NCI-H2196 (cell line): ENCODE data around the gene BSPRY.
"Not testable (repeated sequence)": the region's sequence is repeated elsewhere in the genome, so short reads cannot be mapped to it uniquely, and the experiment has no call there.

ENCODE experiments used
- DNase-seq: peaks from one replicate; lab custom pipeline; 2025; ENCODE audit not compliant: unreplicated experiment; lab: John Stamatoyannopoulos, UW

BSPRY gene

DNA sequence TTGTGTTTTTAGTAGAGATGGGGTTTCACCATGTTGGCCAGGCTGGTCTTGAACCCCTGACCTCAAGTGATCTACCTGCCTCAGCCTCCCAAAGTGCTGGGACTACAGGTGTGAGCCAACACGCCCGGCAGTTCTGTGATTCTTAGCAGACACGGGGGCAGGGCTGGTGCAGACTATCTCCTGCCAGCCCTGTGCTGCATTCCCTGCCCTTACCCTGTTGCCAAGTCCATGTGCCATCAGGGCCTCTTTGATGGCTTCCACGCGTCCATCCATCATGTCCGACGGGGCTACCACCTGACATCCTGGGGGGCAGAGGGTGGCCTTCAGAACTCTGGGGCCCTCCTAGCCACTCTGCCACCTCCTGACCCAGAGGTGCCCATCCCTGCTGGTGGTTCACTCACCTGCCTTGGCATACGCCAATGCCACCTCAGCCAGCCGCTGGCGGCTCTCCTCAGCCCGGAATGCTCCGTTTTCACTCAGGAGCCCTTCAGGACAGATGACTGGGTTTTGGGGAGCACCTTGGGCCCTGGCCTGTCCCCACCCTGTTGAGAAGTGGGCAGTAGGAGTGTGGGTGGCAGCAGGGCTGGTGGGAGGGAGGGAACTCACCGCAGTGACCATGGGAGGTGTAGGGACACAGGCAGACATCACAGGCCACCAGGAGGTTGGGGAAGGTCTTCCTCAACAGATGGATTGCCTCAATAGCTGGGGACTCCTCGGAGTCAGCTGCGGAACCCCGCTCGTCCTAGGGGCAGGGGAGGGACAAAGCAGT lies 41.0 kb downstream of the BSPRY start:
- DNase-seq: no peak

DNA sequence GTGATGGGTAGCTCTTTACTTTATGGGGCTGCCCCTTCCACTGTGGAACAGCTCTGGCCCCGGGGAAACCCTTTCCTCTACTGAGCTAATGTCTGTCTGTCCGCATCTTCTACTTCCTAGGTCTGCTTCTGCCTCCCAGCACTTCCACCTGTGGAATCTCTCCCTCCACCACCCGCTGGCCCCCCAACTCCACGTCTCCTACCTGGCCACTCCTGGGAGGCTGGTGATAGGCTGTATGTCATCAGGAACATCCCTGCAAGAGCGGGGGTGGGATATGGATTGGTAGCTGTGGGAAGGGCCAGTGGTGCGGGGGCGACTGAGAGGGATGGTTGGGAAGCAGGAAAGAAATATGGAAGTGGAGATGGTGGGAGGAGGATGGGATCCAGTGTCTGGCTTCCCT lies 42.6 kb downstream of the BSPRY start:
- no peak for DNase-seq

DNA sequence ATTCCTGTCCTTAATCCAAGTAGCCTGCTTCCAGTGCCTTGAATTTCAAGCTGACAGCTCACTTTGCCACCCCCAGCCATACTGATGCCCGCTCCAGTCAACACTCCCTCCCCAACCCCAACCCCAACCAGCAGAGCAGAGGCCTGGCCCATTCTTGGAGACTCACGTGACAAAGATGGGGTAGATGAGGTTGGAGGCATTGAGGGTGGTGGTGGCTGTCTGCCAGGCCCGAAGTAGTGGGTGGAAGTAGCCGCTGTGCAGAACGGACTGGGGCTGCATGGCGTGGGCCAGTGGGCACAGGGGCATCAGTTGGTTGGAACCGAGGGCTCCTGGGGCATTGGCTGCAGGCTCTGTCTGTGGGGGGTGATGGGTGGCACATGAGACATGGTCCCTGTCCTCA lies 43.9 kb downstream of the BSPRY start:
- no peak for DNase-seq

DNA sequence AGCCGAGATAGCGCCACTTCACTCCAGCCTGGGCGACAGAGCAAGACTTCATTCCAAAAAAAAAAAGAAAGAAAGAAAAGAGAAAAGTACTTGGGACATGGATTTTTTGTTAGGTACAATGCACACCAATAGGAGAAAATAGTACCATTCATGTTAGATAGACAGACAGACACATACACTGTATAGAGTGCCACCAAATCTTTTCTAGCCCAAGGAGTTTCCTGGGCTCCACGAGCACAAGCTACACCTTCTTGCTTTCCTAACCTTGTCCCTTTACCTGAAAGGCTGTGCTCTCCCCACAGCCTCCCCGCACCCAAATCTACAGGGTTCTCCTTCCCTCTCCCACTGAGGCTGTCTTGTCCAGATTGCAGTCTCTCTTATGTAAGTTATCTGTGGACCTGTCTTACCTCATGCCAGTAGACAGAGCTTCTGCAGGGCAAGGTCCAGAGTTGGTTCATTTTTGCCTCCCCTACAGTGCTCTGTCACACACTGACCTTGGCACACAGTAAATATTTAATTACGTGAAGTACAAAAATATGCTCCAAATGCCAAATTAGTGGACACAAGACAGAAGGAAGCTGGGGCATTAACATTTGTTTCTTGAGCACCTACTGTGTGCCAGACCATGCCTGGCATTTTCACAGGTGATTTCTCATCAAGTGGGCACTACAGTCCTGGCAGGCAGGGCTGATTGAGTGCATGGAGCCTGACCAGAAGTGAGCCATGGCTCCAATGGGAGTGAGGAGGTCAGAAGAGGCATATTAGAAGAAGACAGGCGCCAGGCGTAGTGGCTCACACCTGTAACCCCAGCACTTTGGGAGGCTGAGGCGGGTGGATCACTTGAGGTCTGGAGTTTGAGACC lies 45.9 kb downstream of the BSPRY start:
- DNase-seq: no peak

DNA sequence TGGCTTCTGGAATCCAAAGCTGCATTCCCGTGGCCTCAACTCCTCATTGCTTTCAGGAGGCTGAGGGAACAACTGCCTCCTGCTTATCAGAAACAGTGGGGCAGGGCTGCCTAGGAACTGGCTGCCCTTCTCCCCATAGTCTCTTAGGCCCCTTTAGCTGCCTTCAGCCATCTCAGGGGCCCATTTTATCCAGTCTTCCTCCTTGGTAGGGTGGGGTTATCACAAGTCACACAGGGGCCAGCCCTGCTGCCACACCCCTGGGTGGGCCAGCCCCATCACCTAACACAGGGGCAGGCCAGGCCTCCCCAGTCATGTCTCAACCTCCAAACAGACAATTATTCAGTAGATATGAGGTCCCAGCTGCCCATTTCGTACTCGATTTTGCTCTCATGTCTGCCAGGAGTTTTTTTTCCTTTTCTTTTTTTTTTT lies 47.9 kb downstream of the BSPRY start:
- no peak for DNase-seq

DNA sequence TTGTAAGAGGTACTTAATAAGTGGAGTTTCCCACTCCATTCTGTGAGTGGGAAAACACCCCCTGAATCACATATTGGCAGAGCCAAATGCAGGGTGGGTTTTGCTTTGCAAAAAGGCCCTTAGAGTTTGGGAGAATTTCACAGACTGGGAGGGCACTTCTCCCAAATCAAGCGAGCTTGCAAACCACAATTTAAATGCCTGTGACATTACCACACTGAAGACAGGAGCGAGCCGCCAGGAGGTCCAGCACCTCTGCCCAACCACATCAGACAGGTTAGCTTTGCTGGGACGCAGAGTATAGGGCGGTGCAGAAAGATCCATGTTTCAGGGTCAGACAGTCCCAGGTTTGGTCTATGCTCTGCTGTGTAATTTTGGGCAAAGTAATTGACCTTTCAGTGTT lies 49.5 kb downstream of the BSPRY start:
- DNase-seq: no peak

DNA sequence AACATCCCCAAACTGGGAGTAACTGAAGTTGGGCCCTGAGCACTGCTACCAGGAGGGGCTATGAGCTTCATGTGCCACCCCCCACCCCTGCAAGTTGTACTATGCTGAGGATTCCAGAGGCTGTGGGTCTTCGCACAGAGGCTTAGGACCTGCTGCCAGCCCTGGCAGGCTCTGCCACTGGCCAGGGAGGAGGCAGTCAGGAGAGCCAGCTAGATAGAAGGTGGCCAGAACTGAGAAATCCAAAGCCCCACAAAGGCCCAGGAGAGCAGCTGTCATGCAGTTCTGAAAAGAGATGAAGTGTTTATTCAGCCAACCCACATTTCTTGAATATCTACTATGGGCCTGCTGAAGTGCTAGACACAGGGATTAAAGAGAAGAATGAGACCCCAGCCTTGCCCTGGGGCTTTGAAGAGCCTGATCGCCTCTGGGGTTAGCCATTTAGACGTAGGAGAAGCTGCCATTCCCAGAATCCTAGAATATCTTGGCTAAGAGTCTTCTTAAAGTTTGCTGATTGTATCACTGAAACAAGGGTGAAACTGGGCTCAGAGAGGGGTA lies 50.4 kb downstream of the BSPRY start:
- no peak for DNase-seq

DNA sequence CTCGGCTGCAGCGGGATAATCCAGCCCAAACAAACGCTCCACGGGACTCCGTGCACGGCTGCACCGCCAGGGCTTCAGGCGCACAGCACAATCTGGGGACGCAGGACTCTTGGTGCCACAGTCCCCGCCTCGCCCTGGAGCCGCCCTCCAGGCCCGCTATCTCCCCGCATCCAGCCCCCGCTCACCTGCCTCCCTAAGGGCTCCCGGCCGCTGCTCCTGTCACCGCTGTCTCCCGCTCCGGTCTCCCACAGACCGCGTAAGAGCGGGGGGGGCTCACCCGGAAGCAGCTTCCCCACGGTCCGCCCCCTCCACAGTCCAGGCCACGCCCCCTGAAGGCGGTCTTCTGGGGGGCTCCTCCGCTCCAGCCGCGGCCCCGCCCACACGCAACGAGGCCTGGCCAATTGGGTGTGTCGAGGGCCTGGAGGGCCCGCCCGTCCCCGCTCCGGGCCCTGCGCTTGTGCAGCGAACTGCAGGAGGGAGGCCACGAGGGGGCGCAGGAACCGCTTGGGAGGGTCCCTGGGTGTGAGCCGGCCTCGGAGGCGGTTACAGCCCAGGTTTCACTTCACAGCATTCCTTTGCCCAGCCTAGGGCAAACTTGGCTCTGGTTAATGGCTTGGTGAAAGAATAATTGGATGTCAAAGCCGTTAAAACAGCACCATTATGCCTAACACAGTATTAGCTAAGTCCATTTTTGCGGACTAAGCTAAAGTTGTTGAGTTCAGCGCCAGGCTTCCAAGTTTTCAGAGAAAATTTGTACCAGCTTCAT lies 51.9 kb downstream of the BSPRY start, which contains the start of gene ALAD:
ALAD (minus strand) TSS at position 258 of the 766 bp plus-strand sequence. CDS start 7,725 bp downstream, outside the sequence.
- peak; percentile 99 for DNase-seq

DNA sequence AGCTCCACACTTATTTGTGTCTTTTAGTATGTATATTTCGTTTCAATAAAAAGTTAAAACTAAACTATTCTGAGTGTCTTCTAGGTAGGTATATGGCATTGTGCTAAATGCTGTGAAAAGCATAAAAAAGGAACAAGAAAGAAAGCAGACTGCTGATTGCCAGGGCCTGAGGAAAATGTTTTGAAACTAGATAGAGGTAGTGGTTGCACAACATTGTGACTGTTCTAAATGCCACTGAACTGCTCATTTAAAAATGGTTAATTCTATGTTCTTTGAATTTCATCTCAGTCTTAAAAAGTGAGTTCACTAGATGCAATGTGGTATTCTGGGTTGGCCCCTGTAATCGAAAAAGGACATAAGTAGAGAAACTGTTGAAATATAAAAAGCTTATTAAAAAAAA lies 54.3 kb downstream of the BSPRY start:
- no peak for DNase-seq

DNA sequence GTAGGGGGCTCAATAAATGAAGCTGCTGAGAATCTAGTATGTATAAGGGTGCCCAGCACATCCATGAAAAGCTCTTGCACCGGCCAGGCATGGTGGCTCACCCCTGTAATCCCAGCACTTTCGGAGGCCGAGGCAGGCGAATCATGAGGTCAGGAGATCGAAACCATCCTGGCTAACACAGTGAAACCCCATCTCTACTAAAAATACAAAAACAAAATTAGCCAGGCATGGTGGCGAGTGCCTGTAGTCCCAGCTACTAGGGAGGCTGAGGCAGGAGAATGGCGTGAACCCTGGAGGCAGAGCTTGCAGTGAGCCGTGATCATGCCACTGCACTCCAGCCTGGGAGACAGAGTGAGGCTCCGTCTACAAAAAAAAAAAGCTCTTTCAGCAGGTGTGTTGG lies 57.0 kb downstream of the BSPRY start:
- not testable (repeated sequence) for DNase-seq

DNA sequence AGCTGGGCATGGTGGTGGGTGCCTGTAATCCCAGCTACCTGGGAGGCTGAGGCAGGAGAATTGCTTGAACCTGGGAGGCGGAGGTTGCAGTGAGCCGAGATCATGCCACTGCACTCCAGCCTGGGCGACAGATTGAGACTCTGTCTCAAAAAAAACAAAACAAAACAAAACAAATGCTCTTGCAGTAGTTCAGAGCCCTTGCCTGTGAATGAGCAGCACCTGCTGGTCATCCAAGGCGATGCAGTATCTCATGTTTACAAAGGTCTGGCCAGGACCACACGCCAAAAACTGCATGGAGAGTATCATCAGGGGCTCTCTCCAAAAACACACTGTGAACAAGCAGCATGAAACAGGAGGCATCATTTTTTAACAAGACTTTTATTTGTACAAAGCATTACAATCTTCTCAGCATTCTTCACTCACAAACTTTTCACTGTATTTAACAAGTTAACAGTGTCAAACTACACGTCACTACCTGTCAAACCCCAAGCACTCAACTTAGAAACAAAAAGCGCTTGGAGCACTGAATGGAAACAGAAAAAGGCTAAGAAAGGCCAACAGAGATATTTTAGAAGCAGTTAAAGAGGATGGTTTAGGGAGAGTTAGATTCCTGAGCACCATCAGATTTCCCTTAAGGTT lies 57.7 kb downstream of the BSPRY start:
- peak; percentile 67 for DNase-seq

DNA sequence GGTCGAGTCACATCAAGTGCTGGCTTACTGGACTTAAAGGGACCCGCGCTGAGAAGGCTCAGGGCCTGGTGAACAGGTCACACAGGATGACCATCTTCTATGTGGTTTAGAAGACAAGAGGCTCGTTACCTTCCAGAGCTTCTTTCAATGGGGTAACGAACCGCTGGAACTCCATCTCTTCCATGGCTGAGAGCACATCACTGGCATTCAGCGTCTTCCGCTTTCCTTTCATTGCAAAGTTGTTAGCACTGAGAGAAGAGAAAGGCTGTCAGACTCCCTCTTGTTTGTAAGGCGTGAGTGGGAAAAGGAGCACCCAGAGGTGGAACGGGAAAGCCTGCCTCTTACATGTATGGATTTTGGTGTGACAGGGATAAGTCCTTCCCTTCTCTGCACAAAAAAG lies 60.1 kb downstream of the BSPRY start:
- no peak for DNase-seq

DNA sequence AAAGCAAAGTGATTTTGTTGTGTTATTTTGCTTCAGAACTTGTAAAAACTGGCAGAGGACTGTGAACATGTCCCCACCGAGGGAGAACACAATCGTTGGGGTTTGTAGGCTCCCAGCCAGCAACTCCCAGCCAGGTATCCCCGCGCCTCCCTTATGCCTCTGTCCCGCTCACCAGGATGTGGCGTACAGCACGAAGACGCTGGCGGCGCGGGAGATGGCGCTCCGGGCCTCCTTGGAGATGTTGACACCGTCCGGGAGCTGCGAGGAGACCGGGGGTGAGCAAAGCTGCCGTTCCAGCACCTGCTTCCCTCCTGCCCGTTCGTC lies 60.5 kb downstream of the BSPRY start:
- no peak for DNase-seq

DNA sequence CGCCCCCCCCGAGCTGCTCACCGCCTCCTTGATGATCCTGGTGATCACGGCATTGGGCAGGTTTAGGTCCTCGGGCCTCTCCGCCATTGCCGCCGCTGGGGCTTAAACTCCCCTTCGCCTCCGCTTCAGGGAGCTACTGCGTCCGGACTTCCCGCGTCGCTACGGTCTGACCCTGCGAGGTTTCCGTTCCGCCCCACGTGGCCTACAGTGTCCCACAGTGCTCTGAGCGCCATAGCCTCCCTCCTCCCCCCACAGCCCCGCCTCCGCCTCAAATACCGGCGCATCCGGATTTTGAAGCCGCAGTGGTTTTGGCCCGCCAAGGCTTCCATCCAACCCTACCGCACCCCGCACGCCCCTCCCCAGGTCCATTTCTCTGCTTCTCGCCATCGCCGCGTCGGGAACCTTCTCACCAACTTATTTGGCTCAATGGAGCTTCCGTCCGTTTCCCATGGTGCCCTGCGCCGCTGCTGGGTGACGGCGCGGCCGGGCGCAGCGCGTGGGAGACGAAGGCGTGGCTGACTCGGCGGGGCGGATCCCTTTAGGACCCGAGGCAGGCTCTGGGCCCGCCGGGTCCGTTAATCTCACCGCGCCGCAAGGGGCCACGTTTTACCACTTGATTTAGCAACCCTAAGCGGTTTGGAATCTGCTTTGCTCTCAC lies 61.0 kb downstream of the BSPRY start, which contains the start of the genes C9orf43 and POLE3:
C9orf43 (plus strand) TSS at position 541 of the 658 bp plus-strand sequence. CDS start 2,747 bp downstream, outside the sequence.
POLE3 (minus strand) TSS at position 469 of the 658 bp plus-strand sequence; CDS start at position 87, 382 bp downstream.
- peak; percentile 97 for DNase-seq

DNA sequence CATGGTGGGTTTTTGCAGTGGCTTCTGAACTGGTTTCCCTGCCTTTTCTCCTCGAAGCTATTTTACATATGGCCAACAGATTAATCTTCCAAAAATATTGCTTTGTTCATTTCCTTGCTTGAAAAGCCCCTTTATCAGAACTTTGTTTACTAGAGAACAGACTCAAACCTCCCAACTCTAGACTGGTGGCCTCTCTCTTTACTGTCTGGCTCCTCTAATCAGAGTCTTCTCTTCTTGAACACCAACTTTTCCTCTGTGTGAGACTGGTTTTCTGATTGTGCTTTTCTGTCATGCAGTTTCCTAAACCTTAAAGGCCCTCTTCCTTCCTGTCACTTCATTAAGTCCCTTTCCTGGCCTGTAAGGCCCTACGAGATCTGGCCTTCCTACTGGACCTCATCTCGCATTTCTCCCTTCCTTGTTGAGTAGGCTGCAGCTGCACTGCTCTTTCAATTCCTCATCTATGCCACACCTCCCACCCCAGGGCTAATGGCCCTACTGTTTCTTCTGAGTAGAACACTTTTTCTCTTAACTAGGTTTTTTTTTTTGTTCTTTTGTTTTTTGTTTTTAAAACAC lies 66.9 kb downstream of the BSPRY start:
- DNase-seq: no peak

DNA sequence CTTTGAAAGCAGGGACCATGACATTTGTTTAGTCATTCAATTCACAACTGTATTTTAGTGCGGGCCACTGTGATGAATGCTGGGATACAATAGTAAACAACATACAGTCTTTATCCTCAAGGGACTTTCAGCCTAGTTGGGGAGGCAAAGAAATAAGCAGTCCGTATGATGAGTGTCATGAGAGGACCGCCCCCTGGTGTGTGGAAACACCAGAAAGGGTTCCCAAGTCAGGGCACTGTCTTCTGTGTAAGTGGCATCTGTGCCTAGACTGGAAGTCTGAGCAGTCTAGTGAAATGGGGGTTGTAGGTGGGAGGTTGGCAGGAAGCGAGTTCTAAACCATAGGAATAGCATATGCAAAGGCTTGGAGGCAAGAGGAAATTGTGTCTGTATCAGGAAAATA lies 68.0 kb downstream of the BSPRY start:
- DNase-seq: no peak
